BLaER1 treated with 17β-estradiol and CSF1 and Interleukin-3, amounts not matched to agents 10 nM and 100 nM (cell line): ENCODE results near the gene DHX15.

Experiments
- H3K27ac ChIP-seq, 11 experiments: shearing (Covaris generic); formaldehyde crosslinking; 2 replicates each; pipeline ENCODE4 v1.8.1; 2022
- H3K27me3 ChIP-seq, 11 experiments: shearing (Covaris generic); formaldehyde crosslinking; 2 replicates each; pipeline ENCODE4 v1.8.1; 2022
- H3K36me3 ChIP-seq, 11 experiments: shearing (Covaris generic); formaldehyde crosslinking; 2 replicates each; pipeline ENCODE4 v1.8.1; 2022
- H3K4me1 ChIP-seq, 10 experiments: shearing (Covaris generic); formaldehyde crosslinking; 2 replicates each; pipeline ENCODE4 v1.8.1; 2022
- H3K4me2 ChIP-seq, 11 experiments: shearing (Covaris generic); formaldehyde crosslinking; 2 replicates each; pipeline ENCODE4 v1.8.1; 2022
- H3K4me3 ChIP-seq, 10 experiments: shearing (Covaris generic); formaldehyde crosslinking; 2 replicates each; pipeline ENCODE4 v1.8.1; 2022
- H3K9ac ChIP-seq, 11 experiments: shearing (Covaris generic); formaldehyde crosslinking; 2 replicates each; pipeline ENCODE4 v1.8.1; 2022
- H3K9me3 ChIP-seq, 11 experiments: shearing (Covaris generic); formaldehyde crosslinking; replicated peaks in 1 of 11; 2 replicates each; pipeline ENCODE4 v1.8.1; 2022
- H4K20me1 ChIP-seq, 11 experiments: shearing (Covaris generic); formaldehyde crosslinking; 2 replicates each; pipeline ENCODE4 v1.8.1; 2022
- Cebpa-rat ChIP-seq, 11 experiments: shearing (Covaris generic); IDR thresholded peaks; 2 replicates each; pipeline ENCODE4 v1.8.1; 2022

Gene DHX15

DNA sequence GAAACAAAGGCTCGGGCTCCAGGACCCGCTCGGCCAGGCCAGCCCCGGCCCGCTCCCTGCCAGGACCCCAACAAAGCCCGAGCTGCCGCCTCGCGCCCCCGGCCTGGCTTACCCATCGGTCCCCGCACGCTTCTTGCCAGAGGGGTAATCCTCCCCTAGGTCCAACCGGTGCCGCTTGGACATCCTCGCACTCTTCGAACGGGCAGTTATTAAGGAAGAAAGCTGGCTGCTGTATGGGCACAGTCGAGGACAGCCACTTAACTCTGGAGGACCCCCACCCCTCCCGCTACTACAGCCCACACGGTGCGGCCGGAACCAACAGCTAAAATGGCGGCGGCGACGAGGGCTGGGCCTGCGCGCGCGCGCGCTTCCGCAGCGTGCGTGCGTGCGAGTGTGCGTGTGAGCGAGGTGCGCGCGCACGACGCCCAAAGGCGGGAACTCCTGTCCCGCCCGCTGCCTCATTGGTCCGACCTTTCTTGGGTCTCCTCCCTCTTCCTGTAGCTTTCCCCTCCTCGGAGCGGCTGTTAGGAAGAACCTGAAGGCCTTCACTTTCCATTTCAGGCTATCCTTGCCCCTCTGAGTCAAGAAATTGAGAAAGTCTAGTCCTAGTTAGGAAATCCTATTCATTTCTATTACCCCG is at the start of gene DHX15:
TSS of gene DHX15 (minus strand) at position 344 of the 640 bp plus-strand sequence. CDS start at position 183, 161 bp downstream.
- peak in 1 of 11 experiments; percentile 38; a peak in 1 of 22 replicates for TF ChIP-seq Cebpa-rat (IDR thresholded peaks at IDR 0.05)
- H4K20me1 ChIP-seq = peaks cover 39 to 47% (median 41%) of the 10 kb centered on the region in 11 experiments
- peaks cover 21 to 42% (median 35%) of the 10 kb centered on the region in 10 experiments for H3K4me1 ChIP-seq
- H3K4me3 ChIP-seq = peak within 1 kb of the TSS; percentile 86 to 100 (median 99)
- peaks cover 3 to 7% (median 5%) of the 10 kb centered on the region in 11 experiments; a peak in 19 of 22 replicates for H3K9me3 ChIP-seq
- H3K27me3 ChIP-seq = no peaks in the 10 kb centered on the region
- H3K36me3 ChIP-seq = peaks cover 10 to 38% (median 27%) of the 10 kb centered on the region in 11 experiments; a peak in 20 of 22 replicates
- H3K9ac ChIP-seq = peak within 1 kb of the TSS; percentile 97 to 100 (median 100)
- peak within 1 kb of the TSS; percentile 86 to 97 (median 89) for H3K4me2 ChIP-seq
- H3K27ac ChIP-seq = peak within 1 kb of the TSS; percentile 95 to 100 (median 100)

DNA sequence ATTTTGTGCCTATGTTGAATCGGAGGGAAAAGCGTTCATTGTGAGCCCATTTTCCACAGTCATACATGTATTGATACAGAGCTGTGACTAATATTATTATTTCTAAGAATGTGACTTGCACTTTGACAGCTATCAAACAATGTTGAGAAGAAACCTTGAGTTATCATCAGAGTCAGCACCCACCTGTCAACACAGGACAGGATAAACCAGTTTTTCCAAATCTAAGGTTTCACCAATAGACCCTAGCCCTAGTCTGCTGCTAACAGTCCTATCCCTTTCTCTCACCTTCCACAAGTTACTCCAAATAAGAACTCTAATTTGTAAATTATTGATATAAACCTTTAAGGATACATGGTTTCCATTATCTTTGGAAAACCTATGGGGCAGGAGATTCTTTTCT is 47.7 kb upstream of the DHX15 start:
- H3K9ac ChIP-seq = no peak overlapping the region
- H3K27ac ChIP-seq = no peak overlapping the region
- TF ChIP-seq Cebpa-rat (IDR thresholded peaks at IDR 0.05) = no peak
- H3K4me2 ChIP-seq = no peak overlapping the region
- H3K4me3 ChIP-seq = no peak overlapping the region
- no peaks in the 10 kb centered on the region for H3K36me3 ChIP-seq
- H3K4me1 ChIP-seq = no peaks in the 10 kb centered on the region
- no peaks in the 10 kb centered on the region for H3K9me3 ChIP-seq
- H4K20me1 ChIP-seq = no peaks in the 10 kb centered on the region
- no peaks in the 10 kb centered on the region for H3K27me3 ChIP-seq

DNA sequence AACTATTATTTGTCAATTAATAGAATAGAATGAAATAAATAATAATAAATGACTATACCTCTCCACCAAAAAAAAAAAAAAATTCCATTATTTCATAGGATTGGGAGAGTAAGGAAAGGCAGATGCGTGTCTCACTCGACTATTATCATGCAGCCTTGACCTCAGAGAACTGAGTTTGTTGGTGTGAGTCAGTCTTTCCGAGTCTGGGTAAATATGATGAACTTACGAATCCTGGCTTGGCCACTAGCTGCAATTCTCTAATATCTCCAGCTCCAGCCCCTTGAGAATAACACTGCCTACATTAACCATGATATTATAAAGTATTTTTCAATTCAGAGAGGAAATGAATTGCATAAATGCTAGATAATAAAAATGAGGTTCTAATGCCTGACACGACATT is 46.6 kb upstream of the DHX15 start:
- no peaks in the 10 kb centered on the region for H3K4me1 ChIP-seq
- no peaks in the 10 kb centered on the region for H3K36me3 ChIP-seq
- H3K4me3 ChIP-seq = no peak overlapping the region
- H3K27ac ChIP-seq = no peak overlapping the region
- H3K9ac ChIP-seq = no peak overlapping the region
- H3K4me2 ChIP-seq = no peak overlapping the region
- H4K20me1 ChIP-seq = no peaks in the 10 kb centered on the region
- H3K27me3 ChIP-seq = no peaks in the 10 kb centered on the region
- no peak for TF ChIP-seq Cebpa-rat (IDR thresholded peaks at IDR 0.05)
- H3K9me3 ChIP-seq = no peaks in the 10 kb centered on the region

DNA sequence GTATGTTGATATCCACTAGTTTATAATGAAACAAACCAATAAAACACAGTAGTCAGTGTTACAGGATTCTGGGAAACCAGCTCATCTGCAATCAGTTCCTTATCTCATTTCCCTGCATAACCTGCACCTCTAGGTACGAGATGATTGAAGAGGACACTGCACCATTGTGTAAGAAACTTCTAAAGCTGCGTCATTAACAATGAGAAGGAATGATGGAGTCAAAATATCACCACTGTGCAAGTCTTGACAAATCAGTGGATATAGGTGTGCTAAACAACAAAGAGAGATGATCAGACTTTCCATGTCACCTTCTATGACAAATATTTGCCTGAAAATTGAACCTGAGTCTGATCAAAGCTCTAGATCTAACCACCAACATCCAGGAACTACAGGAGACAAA is 40.7 kb upstream of the DHX15 start:
- H3K27me3 ChIP-seq = no peaks in the 10 kb centered on the region
- H3K4me2 ChIP-seq = no peak overlapping the region
- H3K9ac ChIP-seq = no peak overlapping the region
- TF ChIP-seq Cebpa-rat (IDR thresholded peaks at IDR 0.05) = no peak
- no peak overlapping the region for H3K27ac ChIP-seq
- H3K4me3 ChIP-seq = no peak overlapping the region
- H3K36me3 ChIP-seq = no peaks in the 10 kb centered on the region
- no peaks in the 10 kb centered on the region for H4K20me1 ChIP-seq
- H3K4me1 ChIP-seq = peaks cover 0 to 6% (median 0%) of the 10 kb centered on the region in 10 experiments; a peak in 2 of 20 replicates
- H3K9me3 ChIP-seq = peaks cover 13 to 26% (median 24%) of the 10 kb centered on the region in 11 experiments

DNA sequence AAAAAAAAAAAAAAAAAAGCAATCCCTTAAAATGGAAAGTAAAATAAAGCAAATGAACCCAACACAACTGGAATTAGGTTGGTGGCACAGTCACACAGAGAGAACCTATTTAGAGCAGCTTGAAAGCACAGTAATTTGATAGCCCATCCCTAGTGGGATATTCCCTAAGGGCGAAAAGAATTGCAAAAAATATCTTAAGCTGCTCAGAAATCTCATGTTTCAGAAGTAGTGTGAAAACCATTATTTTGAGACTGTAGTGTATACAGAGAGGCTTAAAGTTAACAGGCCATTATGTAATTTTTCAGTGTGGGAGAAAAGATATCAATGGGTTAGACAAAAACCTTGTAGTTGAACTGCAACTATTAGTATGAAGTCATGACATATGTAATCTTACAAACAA is 40.0 kb upstream of the DHX15 start:
- Histone ChIP-seq H3K27ac (no peak overlapping the region), H3K4me3 (no peak overlapping the region), H3K27me3 (no peaks in the 10 kb centered on the region), H3K4me2 (no peak overlapping the region), H3K4me1 (peaks cover 0 to 6% (median 0%) of the 10 kb centered on the region in 10 experiments; a peak in 2 of 20 replicates), H3K9ac (no peak overlapping the region), H3K36me3 (no peaks in the 10 kb centered on the region), H3K9me3 (peaks cover 19 to 32% (median 29%) of the 10 kb centered on the region in 11 experiments), H4K20me1 (no peaks in the 10 kb centered on the region)
- no peak for TF ChIP-seq Cebpa-rat (IDR thresholded peaks at IDR 0.05)

DNA sequence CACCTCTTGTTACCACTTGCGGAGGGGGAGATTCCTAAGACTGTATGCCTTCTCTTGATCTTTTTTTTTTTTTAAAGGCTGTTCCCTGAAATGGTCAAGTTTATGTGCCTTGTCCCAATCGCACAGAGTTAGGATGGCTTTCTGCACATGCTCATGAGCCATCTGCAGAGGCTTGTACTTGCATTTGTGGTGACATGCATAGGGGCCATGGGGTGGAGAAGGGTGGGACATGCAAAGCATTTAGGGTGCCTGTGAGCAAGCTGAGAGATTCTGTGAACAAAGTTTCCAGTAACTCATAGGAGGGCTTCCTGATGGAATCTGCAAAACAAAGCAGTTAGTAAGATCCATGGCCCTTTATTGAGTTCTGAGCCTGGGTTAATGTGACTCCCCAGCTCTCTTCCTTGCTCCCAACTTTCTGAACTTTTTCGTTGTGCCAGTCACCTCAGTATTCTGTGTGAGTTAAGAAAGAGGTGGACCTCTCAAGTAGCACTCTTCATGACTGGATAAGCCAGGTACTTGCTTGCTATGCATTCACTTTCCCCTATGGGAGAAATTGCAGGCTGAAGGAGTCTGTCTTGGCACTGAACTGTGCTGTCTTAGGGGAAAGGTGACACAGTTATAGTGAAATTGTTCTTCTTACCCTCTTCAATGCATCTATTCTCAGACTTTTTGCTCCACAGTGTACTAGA is 37.9 kb upstream of the DHX15 start:
- Histone ChIP-seq H3K36me3 (no peaks in the 10 kb centered on the region), H4K20me1 (no peaks in the 10 kb centered on the region), H3K4me3 (no peak overlapping the region), H3K9ac (no peak overlapping the region), H3K4me2 (no peak overlapping the region), H3K9me3 (peaks cover 30 to 43% (median 36%) of the 10 kb centered on the region in 11 experiments), H3K27me3 (no peaks in the 10 kb centered on the region), H3K27ac (no peak overlapping the region), H3K4me1 (peaks cover 0 to 6% (median 0%) of the 10 kb centered on the region in 10 experiments; a peak in 2 of 20 replicates)
- no peak for TF ChIP-seq Cebpa-rat (IDR thresholded peaks at IDR 0.05)

DNA sequence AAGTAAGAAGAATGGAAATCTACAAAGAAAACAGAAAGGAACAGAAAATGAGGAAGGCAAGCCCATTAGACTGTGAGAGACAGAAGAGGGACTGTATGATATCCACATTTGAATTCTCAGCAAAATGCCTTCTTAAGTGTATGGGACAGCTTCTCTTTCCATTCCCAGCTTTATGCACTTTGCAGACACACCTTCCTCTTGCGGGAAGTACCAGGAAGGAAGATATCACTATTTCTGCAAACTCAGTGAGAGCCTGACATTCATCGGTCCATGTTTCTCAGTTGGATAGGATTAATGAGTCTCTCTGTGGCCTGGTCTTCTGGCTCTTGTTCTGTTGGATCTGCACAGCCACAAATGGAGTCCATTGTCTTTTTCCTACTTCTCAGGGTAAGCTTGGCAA is 31.6 kb upstream of the DHX15 start:
- no peak for TF ChIP-seq Cebpa-rat (IDR thresholded peaks at IDR 0.05)
- peaks cover 17 to 30% (median 23%) of the 10 kb centered on the region in 11 experiments for H3K9me3 ChIP-seq
- no peak overlapping the region for H3K4me3 ChIP-seq
- H3K27ac ChIP-seq = no peak overlapping the region
- H3K4me2 ChIP-seq = no peak overlapping the region
- peaks cover 0 to 5% (median 0%) of the 10 kb centered on the region in 10 experiments; a peak in 2 of 20 replicates for H3K4me1 ChIP-seq
- no peaks in the 10 kb centered on the region for H4K20me1 ChIP-seq
- H3K27me3 ChIP-seq = no peaks in the 10 kb centered on the region
- no peaks in the 10 kb centered on the region for H3K36me3 ChIP-seq
- no peak overlapping the region for H3K9ac ChIP-seq

DNA sequence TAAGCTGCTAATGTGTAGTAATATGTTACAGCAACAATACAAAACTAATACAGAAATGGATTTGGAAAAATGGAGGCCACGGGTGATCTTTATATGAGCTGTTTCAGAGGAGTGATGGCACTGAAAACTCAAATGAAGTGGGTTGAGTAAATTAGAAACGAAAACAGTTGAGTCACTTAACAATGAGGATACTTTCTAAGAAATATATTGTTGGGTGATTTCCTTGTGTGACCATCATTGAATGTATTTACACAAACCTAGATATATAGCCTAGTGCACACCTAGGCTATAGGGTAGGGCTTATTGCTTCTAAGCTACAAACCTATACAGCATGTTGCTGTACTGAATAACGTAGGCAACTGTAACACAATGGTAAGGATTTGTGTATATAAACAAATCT is 30.5 kb upstream of the DHX15 start:
- Histone ChIP-seq H3K9me3 (peaks cover 6 to 19% (median 14%) of the 10 kb centered on the region in 11 experiments; a peak in 19 of 22 replicates), H3K36me3 (no peaks in the 10 kb centered on the region), H3K27me3 (no peaks in the 10 kb centered on the region), H3K4me3 (no peak overlapping the region), H4K20me1 (no peaks in the 10 kb centered on the region), H3K27ac (no peak overlapping the region), H3K4me2 (no peak overlapping the region), H3K9ac (no peak overlapping the region), H3K4me1 (peaks cover 0 to 5% (median 0%) of the 10 kb centered on the region in 10 experiments; a peak in 2 of 20 replicates)
- TF ChIP-seq Cebpa-rat (IDR thresholded peaks at IDR 0.05) = no peak

DNA sequence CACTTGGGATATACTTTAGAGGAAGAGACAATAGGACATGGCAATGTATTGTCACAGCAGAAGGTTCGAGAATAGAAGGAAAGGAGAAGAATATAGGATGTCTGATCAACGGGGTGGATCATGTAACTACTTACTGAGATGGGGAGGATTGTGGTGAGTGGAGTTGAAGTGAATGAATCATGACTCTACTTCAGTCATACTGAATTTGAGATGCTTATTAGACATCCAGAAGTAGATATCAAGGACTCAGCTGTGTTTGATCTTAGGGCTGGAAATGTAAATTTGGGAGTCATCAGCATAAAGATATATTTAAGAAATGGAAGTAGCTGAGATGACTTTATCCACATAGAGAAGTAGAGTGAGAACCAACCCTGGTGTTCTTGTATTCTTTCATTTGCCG is 29.1 kb upstream of the DHX15 start:
- H3K9ac ChIP-seq = no peak overlapping the region
- no peak overlapping the region for H3K4me2 ChIP-seq
- no peak for TF ChIP-seq Cebpa-rat (IDR thresholded peaks at IDR 0.05)
- peaks cover 0 to 5% (median 0%) of the 10 kb centered on the region in 10 experiments; a peak in 2 of 20 replicates for H3K4me1 ChIP-seq
- H3K36me3 ChIP-seq = no peaks in the 10 kb centered on the region
- no peaks in the 10 kb centered on the region for H4K20me1 ChIP-seq
- no peak overlapping the region for H3K27ac ChIP-seq
- H3K9me3 ChIP-seq = peaks cover 0 to 15% (median 2%) of the 10 kb centered on the region in 11 experiments; a peak in 3 of 22 replicates
- H3K27me3 ChIP-seq = no peaks in the 10 kb centered on the region
- H3K4me3 ChIP-seq = no peak overlapping the region
